Ovary (tissue), 9 donors: Measurements from ENCODE around the gene GNAI1. TPM values are rescaled to one million over a fixed set of nuclear protein-coding genes. Genes with fewer than 3 reads are reported as not detected.

Source experiments
- DNase-seq, 5 donors: peaks; one replicate each; pipeline ENCODE4 v3.0.0-alpha.2; 2019 to 2020
- H3K27ac ChIP-seq, 2 donors: fragments of 200-600 bp; one replicate each; pipeline versions ENCODE4 v1.5.1 to v1.8.0; 2019 to 2022
- H3K27me3 ChIP-seq: fragments of 200-600 bp; one replicate; pipeline ENCODE4 v1.8.0; 2022
- H3K36me3 ChIP-seq: fragments of 200-600 bp; sonication (generic); one replicate; pipeline ENCODE4 v1.5.1; 2019
- H3K4me1 ChIP-seq: one replicate; pipeline ENCODE4 v1.8.1; 2013; ENCODE audit warnings: mild to moderate bottlenecking, moderate library complexity; ENCODE audit not compliant: insufficient read depth
- H3K4me3 ChIP-seq: fragments of 200-600 bp; sonication (generic); one replicate; pipeline ENCODE4 v1.5.1; 2017
- H3K9me3 ChIP-seq, 2 donors: fragments of 200-600 bp in 1 of 2; sonication (generic) in 1 of 2; one replicate each; pipeline versions ENCODE4 v1.5.1 to v1.8.1; 2013 to 2019; ENCODE audit warnings: mild to moderate bottlenecking in 1 of 2, moderate library complexity in 1 of 2
- CTCF ChIP-seq, 3 donors: fragments of 450-650 bp in 2 of 3; fragments of 200-600 bp in 1 of 3; IDR thresholded peaks; one replicate each; pipeline versions ENCODE4 v1.5.1 to v1.8.0; 2016 to 2022; ENCODE audit warnings: antibody characterized with exemption in 3 of 3, mild to moderate bottlenecking in 1 of 3
- EP300 ChIP-seq: sonication (generic); formaldehyde crosslinking; IDR thresholded peaks from one replicate; pipeline ENCODE4 v1.6.1; 2017; ENCODE audit warnings: antibody characterized with exemption
- POLR2A ChIP-seq: fragments of 450-650 bp; IDR thresholded peaks from one replicate; pipeline ENCODE4 v1.6.1; 2017; ENCODE audit warnings: antibody characterized with exemption, mild to moderate bottlenecking, moderate library complexity
- WGBS, 3 donors: extraction: QIAGEN DNeasy Blood & Tissue Kit in 1 of 3; methylation state at CpG; one replicate each; pipeline versions ENCODE4 v1.1.5 to v1.1.7; 2013 to 2017; 5-methylcytosine and 5-hydroxymethylcytosine counted together
- intact Hi-C, 4 donors: fragments of 100-400 bp; cut with DNase I; formaldehyde crosslinking; loops; one replicate each; pipeline versions ENCODE4 v1.11.0 to v1.15.1; 2022 to 2023
- polyA plus RNA-seq, 2 donors: library from polyadenylated mRNA; stranded (reverse); fragments of 200-250 nt in 1 of 2; fragments of 350-450 nt in 1 of 2; fragmentation: Illumina TruSeq in 1 of 2; extraction: RNeasy Lipid Tissue Mini Kit (QIAGEN cat#74804) in 1 of 2; gene quantifications; one replicate each; pipeline ENCODE4 v1.2.3, GENCODE V29; 2013 to 2014
- total RNA-seq, 7 donors: library from RNA; depleted of rRNA in 2 of 7; stranded (reverse); fragments of >200 nt in 2 of 7; fragmentation: NEBNext Ultra II Directional in 3 of 7; extraction: Animal tissue kit (Norgen Biotek cat#: 25700) in 3 of 7; gene quantifications; one replicate each; pipeline versions ENCODE4 v1.1.0 to v1.2.4, GENCODE V29; 2016 to 2023
- donor health status: DM: no; HTN: no; CAD: no; lungs with moderate emphysema.
- donor health status: DM: no; HTN: no; CAD: no.
- donor health status: Bipolar disorder and iron deficiency.
- donor health status: DM: yes; HTN: yes; CAD: no.
- donor health status: DM: no; HTN: no; CAD: no.
- donor health status: DM: yes; HTN: yes; CAD: no.

The GNAI1 gene
- total and polyA plus RNA-seq, 9 donors, result 14.9 to 51.0 (median 34.6) TPM

- no peaks in the 10 kb centered on the region for H3K9me3 ChIP-seq
- H3K4me1 ChIP-seq, result peaks cover 6% of the 10 kb centered on the region
- no peak overlapping the region for H3K27ac ChIP-seq
- TF ChIP-seq CTCF (IDR thresholded peaks at IDR 0.05), result no peak
- no peak for TF ChIP-seq POLR2A
- DNase-seq, result no peak
- WGBS, 3 donors, result 94 to 96% (median 95%) methylated on average over 1 of the region's 1 CpG
- no peak overlapping the region for H3K4me3 ChIP-seq
- H3K36me3 ChIP-seq, result no peaks in the 10 kb centered on the region
- H3K27me3 ChIP-seq, result no peaks in the 10 kb centered on the region
- intact Hi-C loops, result no loop called here
Observed at GRCh38 chr7:80142853-80143580, 8.4 kb downstream of the GNAI1 start.

- Histone ChIP-seq H3K27ac (no peak overlapping the region), H3K36me3 (no peaks in the 10 kb centered on the region)
Observed at GRCh38 chr7:80145780-80146422, 11.3 kb downstream of the GNAI1 start.

GRCh38 chr7:80146545-80147182 is 12.0 kb downstream of the GNAI1 start:
- intact Hi-C loops, result no loop called here
- no peak for TF ChIP-seq EP300
- no peak for TF ChIP-seq CTCF (IDR thresholded peaks at IDR 0.05)
- TF ChIP-seq POLR2A, result no peak
- Histone ChIP-seq H3K27me3 (no peaks in the 10 kb centered on the region), H3K27ac (no peak overlapping the region), H3K36me3 (no peaks in the 10 kb centered on the region), H3K9me3 (no peaks in the 10 kb centered on the region), H3K4me3 (no peak overlapping the region), H3K4me1 (peaks cover 7% of the 10 kb centered on the region)
- 57 to 63% (median 61%) methylated on average over 4 of the region's 4 CpGs for WGBS, 3 donors
- DNase-seq, result no peak

More at GRCh38 chr7:80145780-80146422, 11.3 kb downstream of the GNAI1 start:
- Histone ChIP-seq H3K4me1 (peaks cover 7% of the 10 kb centered on the region), H3K9me3 (no peaks in the 10 kb centered on the region), H3K27me3 (no peaks in the 10 kb centered on the region), H3K4me3 (no peak overlapping the region)
- WGBS, 3 donors, result 56 to 68% (median 65%) methylated on average over 3 of the region's 3 CpGs
- no peak for DNase-seq
- intact Hi-C loops, result no loop called here
- TF ChIP-seq CTCF (IDR thresholded peaks at IDR 0.05), result no peak
- no peak for TF ChIP-seq POLR2A
- TF ChIP-seq EP300, result no peak

- Histone ChIP-seq H3K27me3 (no peaks in the 10 kb centered on the region), H3K9me3 (no peaks in the 10 kb centered on the region)
Observed at GRCh38 chr7:80147543-80148391, 13.1 kb downstream of the GNAI1 start.

More at GRCh38 chr7:80147543-80148391, 13.1 kb downstream of the GNAI1 start:
- Histone ChIP-seq H3K4me3 (no peak overlapping the region), H3K36me3 (no peaks in the 10 kb centered on the region), H3K4me1 (peaks cover 7% of the 10 kb centered on the region), H3K27ac (no peak overlapping the region)
- WGBS, 3 donors, result 46 to 53% (median 47%) methylated on average over 3 of the region's 3 CpGs
- intact Hi-C loops, result no loop called here
- DNase-seq, result no peak
- no peak for TF ChIP-seq CTCF (IDR thresholded peaks at IDR 0.05)
- no peak for TF ChIP-seq EP300
- no peak for TF ChIP-seq POLR2A
